Skin epidermis (tissue), 12 donors: ENCODE results near the gene RPUSD2.

Experiments used
- H3K27ac ChIP-seq, 21 experiments: fragments of 200-600 bp; sonication (generic) in 11 of 21; one replicate each; pipeline ENCODE4 v1.5.0; 2020; ENCODE audit warnings: mild to moderate bottlenecking in 3 of 21, inconsistent platforms in 2 of 21, moderate library complexity in 2 of 21
- H3K4me3 ChIP-seq, 7 experiments: fragments of 200-600 bp; sonication (generic) in 2 of 7; one replicate each; pipeline ENCODE4 v1.5.0; 2020; ENCODE audit warnings: inconsistent platforms in 2 of 7, mild to moderate bottlenecking in 2 of 7, moderate library complexity in 1 of 7

The RPUSD2 gene

DNA sequence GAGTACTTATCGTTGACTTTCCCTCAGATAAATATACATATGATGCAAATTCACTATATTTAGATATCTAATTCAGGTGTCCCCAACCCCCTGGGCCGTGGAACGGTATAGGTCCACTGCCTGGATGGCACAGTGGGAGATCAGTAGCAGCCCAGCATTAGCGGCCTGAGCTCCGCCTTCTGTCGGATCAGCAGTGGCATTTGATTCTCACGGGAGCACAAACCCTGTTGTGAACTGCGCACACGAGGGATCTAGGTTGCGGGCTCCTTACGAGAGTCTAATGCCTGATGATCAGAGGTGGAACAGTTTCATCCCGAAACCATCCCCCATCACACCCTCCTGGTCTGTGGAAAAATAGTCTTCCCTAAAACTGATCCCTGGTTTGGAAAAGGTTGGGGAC lies 31.9 kb downstream of the RPUSD2 start:
- Histone ChIP-seq H3K4me3 (no peak overlapping the region), H3K27ac (no peak overlapping the region)

DNA sequence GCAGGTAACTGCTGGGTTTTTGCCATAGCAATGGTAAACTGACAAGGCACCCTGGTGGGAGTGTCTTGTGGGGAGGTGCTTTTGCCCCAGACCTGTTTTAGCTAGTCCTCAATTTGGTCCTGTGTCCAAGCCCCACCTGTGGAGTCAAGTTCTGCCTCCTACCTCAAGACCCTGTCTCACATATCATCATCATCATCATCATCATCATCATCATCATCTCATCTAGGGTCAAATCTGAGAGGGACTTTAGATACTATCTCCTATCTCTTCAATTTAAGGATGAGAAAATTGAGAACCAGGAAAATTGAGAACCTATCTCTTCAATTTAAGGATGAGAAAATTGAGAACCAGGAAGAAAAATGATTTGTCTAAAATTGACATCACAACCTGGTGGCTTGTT lies 34.8 kb downstream of the RPUSD2 start:
- no peak overlapping the region for H3K27ac ChIP-seq
- H3K4me3 ChIP-seq = no peak overlapping the region

DNA sequence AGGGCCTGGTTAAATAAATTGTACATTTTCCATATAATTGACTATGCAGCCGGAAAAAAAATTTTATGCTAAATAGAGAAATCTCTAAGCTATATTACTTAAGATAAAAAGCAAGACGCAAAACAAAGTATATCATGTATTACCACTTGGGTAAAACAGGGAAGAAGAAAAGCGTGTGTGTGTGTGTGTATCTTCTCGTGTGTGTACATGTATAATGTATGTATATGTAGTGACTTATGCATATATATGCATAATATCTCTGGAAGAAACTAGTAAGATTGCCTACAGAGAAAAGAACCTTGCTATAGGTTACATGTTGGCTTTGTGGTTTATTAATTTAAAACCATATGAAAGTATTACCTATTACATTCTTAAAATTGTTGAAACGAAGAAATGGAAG lies 44.0 kb downstream of the RPUSD2 start:
- Histone ChIP-seq H3K4me3 (no peak overlapping the region), H3K27ac (no peak overlapping the region)

DNA sequence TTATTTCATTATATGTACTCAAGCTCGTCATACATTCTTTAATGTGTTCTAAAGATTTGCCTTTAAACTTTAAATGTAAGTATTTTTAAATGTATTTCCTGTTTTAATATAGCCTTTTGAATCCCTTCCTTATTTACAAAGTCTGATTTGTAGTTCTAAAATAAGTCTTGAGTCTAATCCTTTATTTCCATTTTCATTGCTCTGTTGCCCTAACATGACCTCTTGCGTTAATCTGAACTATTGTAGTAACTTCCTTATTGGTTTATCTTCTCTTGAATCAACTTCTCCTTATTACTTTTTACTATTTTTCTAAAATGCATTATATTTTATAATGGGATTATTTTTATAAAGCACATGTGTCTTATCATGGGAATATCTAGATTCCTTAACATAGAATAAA lies 48.9 kb downstream of the RPUSD2 start:
- no peak overlapping the region for H3K27ac ChIP-seq
- H3K4me3 ChIP-seq = no peak overlapping the region

DNA sequence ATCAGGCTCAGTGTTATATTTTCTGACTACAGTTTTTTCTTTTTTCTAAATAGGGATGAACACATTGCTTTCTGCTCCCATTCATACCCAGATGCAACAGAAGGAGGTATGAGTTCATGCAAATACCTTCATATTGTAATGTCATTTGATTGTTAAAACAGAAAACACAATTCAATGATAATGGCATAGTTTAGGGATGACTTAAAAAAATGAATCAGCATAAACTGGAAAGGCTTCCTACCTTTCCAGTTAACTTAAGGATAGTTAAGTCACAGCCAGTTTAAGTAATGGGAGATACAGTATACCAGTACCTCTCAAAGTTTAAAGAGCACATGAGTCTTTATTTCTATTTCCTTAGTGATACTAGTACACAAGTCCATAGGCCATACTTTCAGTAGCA lies 49.8 kb downstream of the RPUSD2 start:
- no peak overlapping the region for H3K4me3 ChIP-seq
- H3K27ac ChIP-seq = no peak overlapping the region

DNA sequence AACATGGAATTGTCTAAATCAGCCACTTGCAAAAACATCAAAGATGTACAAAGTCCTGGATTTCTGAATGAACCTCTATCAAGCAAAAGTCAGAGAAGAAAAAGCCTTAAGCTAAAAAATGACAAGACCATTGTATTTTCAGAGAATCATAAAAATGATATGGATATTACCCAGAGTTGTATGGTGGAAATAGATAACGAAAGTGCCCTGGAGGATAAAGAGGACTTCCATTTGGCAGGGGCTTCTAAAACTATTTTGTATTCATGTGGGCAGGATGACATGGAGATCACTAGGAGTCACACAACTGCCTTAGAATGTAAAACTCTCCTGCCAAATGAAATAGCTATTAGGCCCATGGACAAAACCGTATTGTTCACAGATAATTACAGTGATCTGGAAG lies 54.3 kb downstream of the RPUSD2 start:
- no peak overlapping the region for H3K4me3 ChIP-seq
- H3K27ac ChIP-seq = no peak overlapping the region
